ENCODE results near the gene FBXO17.

Gene FBXO17

GRCh38 chr19:38892841-38893240 lies 82.7 kb downstream of the FBXO17 start:
- Histone ChIP-seq H3K9me3 (ENCODE audit: control extremely low read depth in 1 of 5, control insufficient read depth in 4 of 5, insufficient read depth in 2 of 5, low read depth in 1 of 5, low read length in 4 of 5) (no peaks in the 10 kb centered on the region), H3K4me1 (ENCODE audit: control extremely low read depth in 1 of 4, control insufficient read depth in 4 of 4, insufficient read depth in 4 of 4, low read length in 3 of 4) (peaks cover 0 to 10% (median 9%) of the 10 kb centered on the region in 4 experiments), H3K27me3 (replicated peaks in 2 of 5; ENCODE audit: control insufficient read depth in 4 of 5, insufficient read depth in 5 of 5, low read length in 4 of 5) (no peaks in the 10 kb centered on the region), H3K4me3 (ENCODE audit: control insufficient read depth in 1 of 7, extremely low read depth in 1 of 7, insufficient read depth in 4 of 7, low read depth in 2 of 7, low read length in 6 of 7) (no peak overlapping the region), H3K36me3 (ENCODE audit: control insufficient read depth in 4 of 4, insufficient read depth in 4 of 4, low read length in 3 of 4) (peaks cover 2 to 32% (median 22%) of the 10 kb centered on the region in 4 experiments), H3K27ac (ENCODE audit: insufficient read depth in 1 of 2, low read depth in 1 of 2, low read length in 2 of 2, poor library complexity in 1 of 2, severe bottlenecking in 2 of 2) (no peak overlapping the region)
- POLR2A ChIA-PET = no interaction called here
- CTCF ChIA-PET = interaction anchor here (1.0 kb wide), 1 partner anchor 24 kb away, joined by 3 read pairs; no protein-coding TSS in a partner anchor
- 93% methylated on average over 4 of the region's 5 CpGs for WGBS (ENCODE audit: insufficient coverage)
- no peak for DNase-seq

GRCh38 chr19:38891771-38892170 lies 83.8 kb downstream of the FBXO17 start:
- no peaks in the 10 kb centered on the region for H3K27me3 ChIP-seq (replicated peaks in 2 of 5; ENCODE audit: control insufficient read depth in 4 of 5, insufficient read depth in 5 of 5, low read length in 4 of 5)
- no peak overlapping the region for H3K4me3 ChIP-seq (ENCODE audit: control insufficient read depth in 1 of 7, extremely low read depth in 1 of 7, insufficient read depth in 4 of 7, low read depth in 2 of 7, low read length in 6 of 7)
- ChIA-PET CTCF (interaction anchor here (1.0 to 1.2 kb wide), 2 partner anchors 9 to 13 kb away, joined by 3 to 4 read pairs; no protein-coding TSS in a partner anchor), POLR2A (no interaction called here)
- peaks cover 2 to 32% (median 23%) of the 10 kb centered on the region in 4 experiments for H3K36me3 ChIP-seq (ENCODE audit: control insufficient read depth in 4 of 4, insufficient read depth in 4 of 4, low read length in 3 of 4)
- WGBS (ENCODE audit: insufficient coverage) = 98% methylated on average over 6 of the region's 6 CpGs
- no peak overlapping the region for H3K27ac ChIP-seq (ENCODE audit: insufficient read depth in 1 of 2, low read depth in 1 of 2, low read length in 2 of 2, poor library complexity in 1 of 2, severe bottlenecking in 2 of 2)
- H3K4me1 ChIP-seq (ENCODE audit: control extremely low read depth in 1 of 4, control insufficient read depth in 4 of 4, insufficient read depth in 4 of 4, low read length in 3 of 4) = peaks cover 0 to 10% (median 9%) of the 10 kb centered on the region in 4 experiments
- H3K9me3 ChIP-seq (ENCODE audit: control extremely low read depth in 1 of 5, control insufficient read depth in 4 of 5, insufficient read depth in 2 of 5, low read depth in 1 of 5, low read length in 4 of 5) = no peaks in the 10 kb centered on the region
- DNase-seq = no peak
